A549 (cell line): ENCODE data around the gene CDC42.

ENCODE experiments used
- BHLHE40 ChIP-seq: IDR thresholded peaks from 2 replicates; pipeline ENCODE4 v1.6.1; 2012; ENCODE audit warnings: low read depth, low read length, inconsistent platforms
- CHD2 ChIP-seq: fragments of 150-350 bp; IDR thresholded peaks from 2 replicates; pipeline ENCODE4 v1.6.1; 2014; ENCODE audit warnings: low read length; ENCODE audit not compliant: partially characterized antibody
- EP300 ChIP-seq, 2 experiments: fragments of >200 bp; sonication (Bioruptor Twin); formaldehyde crosslinking; IDR thresholded peaks; 2 replicates in 1 of 2; 3 replicates in 1 of 2; pipeline ENCODE4 v1.6.1; 2016 to 2017
- NPAS2 ChIP-seq: fragments of 250-450 bp; sonication (Bioruptor Pico); IDR thresholded peaks from 2 replicates; pipeline ENCODE4 v1.8.0; 2022; ENCODE audit warnings: mild to moderate bottlenecking, moderate library complexity, borderline replicate concordance
- POLR2A ChIP-seq: IDR thresholded peaks from 2 replicates; pipeline ENCODE4 v1.6.1; 2012; ENCODE audit warnings: mild to moderate bottlenecking, low read length
- RAD21 ChIP-seq, 2 experiments: fragments of >200 bp in 1 of 2; sonication (Bioruptor Twin) in 1 of 2; formaldehyde crosslinking in 1 of 2; IDR thresholded peaks in 1 of 2; conservative IDR thresholded peaks in 1 of 2; 2 replicates in 1 of 2; 3 replicates in 1 of 2; pipeline ENCODE4 v1.6.1; 2012 to 2018; ENCODE audit warnings: inconsistent platforms in 1 of 2
- RCOR1 ChIP-seq: fragments of 150-350 bp; IDR thresholded peaks from 2 replicates; pipeline ENCODE4 v1.6.1; 2014; ENCODE audit warnings: antibody characterized with exemption, low read length, low read depth
- RFX5 ChIP-seq: fragments of 450-650 bp; IDR thresholded peaks from 2 replicates; pipeline ENCODE4 v1.7.1; 2014; ENCODE audit warnings: antibody characterized with exemption, mild to moderate bottlenecking, moderate library complexity
- SMC3 ChIP-seq: fragments of >200 bp; sonication (Bioruptor Twin); formaldehyde crosslinking; IDR thresholded peaks from 3 replicates; pipeline ENCODE4 v1.6.1; 2018; ENCODE audit warnings: inconsistent platforms
- TF ChIP-seq, protein P1 (sequence below): fragments of >200 bp; sonication (Bioruptor Twin); formaldehyde crosslinking; IDR thresholded peaks from 3 replicates; pipeline ENCODE4 v1.5.1; 2016
- TF ChIP-seq, protein P2 (sequence below): fragments of 150-350 bp; IDR thresholded peaks from 2 replicates; pipeline ENCODE4 v1.6.1; 2014; ENCODE audit warnings: low read depth, mild to moderate bottlenecking, low read length
- TF ChIP-seq, protein P3 (sequence below): IDR thresholded peaks from 2 replicates; pipeline ENCODE4 v1.6.1; 2012

DNA sequence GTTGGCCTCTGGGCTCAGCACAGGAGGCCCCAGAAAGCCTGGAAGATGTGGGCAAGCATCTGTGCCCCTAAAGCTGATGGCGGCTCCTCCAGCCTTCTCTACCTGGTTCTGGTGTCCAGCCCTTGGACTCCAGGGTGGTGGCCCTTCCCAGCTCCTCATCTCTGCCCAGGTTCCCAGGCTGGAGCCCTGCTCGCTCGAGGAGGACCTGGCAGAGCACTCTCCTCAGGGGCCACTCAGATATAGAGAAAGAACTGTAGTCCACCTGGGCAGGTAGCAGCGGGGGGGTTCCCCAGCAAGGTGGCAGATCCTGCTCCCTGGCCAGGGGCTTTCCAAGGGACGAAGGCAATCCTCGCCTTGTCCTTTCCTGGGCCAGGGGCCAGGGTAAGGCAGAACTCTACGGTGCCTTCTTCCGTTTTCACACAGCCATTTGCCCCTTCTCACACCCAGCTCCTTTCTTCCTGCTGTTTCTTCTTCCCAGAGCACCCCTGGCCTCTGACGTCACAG, 71.4 kb downstream of the CDC42 start:
- TF ChIP-seq BHLHE40 (no peak), POLR2A (no peak), RAD21 (conservative IDR thresholded peaks at IDR 0.05 in 1 of 2, IDR thresholded peaks at IDR 0.05 in 1 of 2) (no peak), RFX5 (no peak), EP300 (IDR thresholded peaks at IDR 0.05) (no peak), RCOR1 (no peak), CHD2 (no peak), NPAS2 (CRISPR knock-in tag) (no peak), SMC3 (no peak)
- TF ChIP-seq, protein P1, sequence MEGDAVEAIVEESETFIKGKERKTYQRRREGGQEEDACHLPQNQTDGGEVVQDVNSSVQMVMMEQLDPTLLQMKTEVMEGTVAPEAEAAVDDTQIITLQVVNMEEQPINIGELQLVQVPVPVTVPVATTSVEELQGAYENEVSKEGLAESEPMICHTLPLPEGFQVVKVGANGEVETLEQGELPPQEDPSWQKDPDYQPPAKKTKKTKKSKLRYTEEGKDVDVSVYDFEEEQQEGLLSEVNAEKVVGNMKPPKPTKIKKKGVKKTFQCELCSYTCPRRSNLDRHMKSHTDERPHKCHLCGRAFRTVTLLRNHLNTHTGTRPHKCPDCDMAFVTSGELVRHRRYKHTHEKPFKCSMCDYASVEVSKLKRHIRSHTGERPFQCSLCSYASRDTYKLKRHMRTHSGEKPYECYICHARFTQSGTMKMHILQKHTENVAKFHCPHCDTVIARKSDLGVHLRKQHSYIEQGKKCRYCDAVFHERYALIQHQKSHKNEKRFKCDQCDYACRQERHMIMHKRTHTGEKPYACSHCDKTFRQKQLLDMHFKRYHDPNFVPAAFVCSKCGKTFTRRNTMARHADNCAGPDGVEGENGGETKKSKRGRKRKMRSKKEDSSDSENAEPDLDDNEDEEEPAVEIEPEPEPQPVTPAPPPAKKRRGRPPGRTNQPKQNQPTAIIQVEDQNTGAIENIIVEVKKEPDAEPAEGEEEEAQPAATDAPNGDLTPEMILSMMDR, result no peak
- TF ChIP-seq, protein P2, sequence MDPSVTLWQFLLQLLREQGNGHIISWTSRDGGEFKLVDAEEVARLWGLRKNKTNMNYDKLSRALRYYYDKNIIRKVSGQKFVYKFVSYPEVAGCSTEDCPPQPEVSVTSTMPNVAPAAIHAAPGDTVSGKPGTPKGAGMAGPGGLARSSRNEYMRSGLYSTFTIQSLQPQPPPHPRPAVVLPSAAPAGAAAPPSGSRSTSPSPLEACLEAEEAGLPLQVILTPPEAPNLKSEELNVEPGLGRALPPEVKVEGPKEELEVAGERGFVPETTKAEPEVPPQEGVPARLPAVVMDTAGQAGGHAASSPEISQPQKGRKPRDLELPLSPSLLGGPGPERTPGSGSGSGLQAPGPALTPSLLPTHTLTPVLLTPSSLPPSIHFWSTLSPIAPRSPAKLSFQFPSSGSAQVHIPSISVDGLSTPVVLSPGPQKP, result no peak
- TF ChIP-seq, protein P3, sequence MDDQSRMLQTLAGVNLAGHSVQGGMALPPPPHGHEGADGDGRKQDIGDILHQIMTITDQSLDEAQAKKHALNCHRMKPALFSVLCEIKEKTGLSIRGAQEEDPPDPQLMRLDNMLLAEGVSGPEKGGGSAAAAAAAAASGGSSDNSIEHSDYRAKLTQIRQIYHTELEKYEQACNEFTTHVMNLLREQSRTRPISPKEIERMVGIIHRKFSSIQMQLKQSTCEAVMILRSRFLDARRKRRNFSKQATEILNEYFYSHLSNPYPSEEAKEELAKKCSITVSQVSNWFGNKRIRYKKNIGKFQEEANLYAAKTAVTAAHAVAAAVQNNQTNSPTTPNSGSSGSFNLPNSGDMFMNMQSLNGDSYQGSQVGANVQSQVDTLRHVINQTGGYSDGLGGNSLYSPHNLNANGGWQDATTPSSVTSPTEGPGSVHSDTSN, result no peak
